Hepatocyte (in vitro differentiated cells): ENCODE data around the gene DLK2.

ENCODE experiments used
- EZH2 ChIP-seq: fragments of 200-600 bp; sonication (generic); IDR thresholded peaks from 2 replicates; pipeline ENCODE4 v1.6.1; 2016; ENCODE audit warnings: antibody characterized with exemption, mild to moderate bottlenecking, borderline replicate concordance
- EZH2phosphoT487 ChIP-seq: fragments of 200-600 bp; sonication (generic); IDR thresholded peaks from one replicate; pipeline ENCODE4 v1.6.1; 2018; ENCODE audit warnings: antibody characterized with exemption, mild to moderate bottlenecking, low read depth, moderate library complexity; ENCODE audit not compliant: unreplicated experiment, severe bottlenecking
- TF ChIP-seq, protein P1 (sequence below): fragments of 200-600 bp; sonication (generic); IDR thresholded peaks from 2 replicates; pipeline ENCODE4 v1.5.1; 2016; ENCODE audit warnings: antibody characterized with exemption, mild to moderate bottlenecking; ENCODE audit not compliant: poor library complexity

- TF ChIP-seq, protein P1, sequence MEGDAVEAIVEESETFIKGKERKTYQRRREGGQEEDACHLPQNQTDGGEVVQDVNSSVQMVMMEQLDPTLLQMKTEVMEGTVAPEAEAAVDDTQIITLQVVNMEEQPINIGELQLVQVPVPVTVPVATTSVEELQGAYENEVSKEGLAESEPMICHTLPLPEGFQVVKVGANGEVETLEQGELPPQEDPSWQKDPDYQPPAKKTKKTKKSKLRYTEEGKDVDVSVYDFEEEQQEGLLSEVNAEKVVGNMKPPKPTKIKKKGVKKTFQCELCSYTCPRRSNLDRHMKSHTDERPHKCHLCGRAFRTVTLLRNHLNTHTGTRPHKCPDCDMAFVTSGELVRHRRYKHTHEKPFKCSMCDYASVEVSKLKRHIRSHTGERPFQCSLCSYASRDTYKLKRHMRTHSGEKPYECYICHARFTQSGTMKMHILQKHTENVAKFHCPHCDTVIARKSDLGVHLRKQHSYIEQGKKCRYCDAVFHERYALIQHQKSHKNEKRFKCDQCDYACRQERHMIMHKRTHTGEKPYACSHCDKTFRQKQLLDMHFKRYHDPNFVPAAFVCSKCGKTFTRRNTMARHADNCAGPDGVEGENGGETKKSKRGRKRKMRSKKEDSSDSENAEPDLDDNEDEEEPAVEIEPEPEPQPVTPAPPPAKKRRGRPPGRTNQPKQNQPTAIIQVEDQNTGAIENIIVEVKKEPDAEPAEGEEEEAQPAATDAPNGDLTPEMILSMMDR = no peak
- TF ChIP-seq EZH2phosphoT487 = no peak
- TF ChIP-seq EZH2 = no peak
Observed at GRCh38 chr6:43428874-43429273, 26.5 kb downstream of the DLK2 start.
